Measurements from ENCODE around the gene TMEM37.

Gene TMEM37

GRCh38 chr2:119476301-119477112 lies 44.9 kb downstream of the TMEM37 start:
- no peaks in the 10 kb centered on the region for H3K36me3 ChIP-seq (ENCODE audit: control insufficient read depth in 2 of 2, insufficient read depth in 2 of 2, low read length in 2 of 2)
- no peak overlapping the region for H3K27ac ChIP-seq (ENCODE audit: low read depth in 2 of 2, low read length in 2 of 2)
- no peak overlapping the region for H3K9ac ChIP-seq (ENCODE audit: low read depth in 1 of 2, low read length in 2 of 2)
- no peaks in the 10 kb centered on the region for H3K9me3 ChIP-seq (ENCODE audit: control insufficient read depth in 2 of 2, low read length in 2 of 2)
- no peak overlapping the region for H3K4me3 ChIP-seq (ENCODE audit: low read length in 2 of 2)
- no peaks in the 10 kb centered on the region for H3K27me3 ChIP-seq (ENCODE audit: control insufficient read depth in 2 of 2, insufficient read depth in 2 of 2, low read length in 2 of 2)
- peaks cover 4 to 6% of the 10 kb centered on the region in 2 donors for H3K4me1 ChIP-seq (ENCODE audit: control insufficient read depth in 2 of 2, insufficient read depth in 2 of 2, low read length in 2 of 2)

GRCh38 chr2:119477113-119477505 lies 45.5 kb downstream of the TMEM37 start:
- Histone ChIP-seq H3K27me3 (ENCODE audit: control insufficient read depth in 2 of 2, insufficient read depth in 2 of 2, low read length in 2 of 2) (no peaks in the 10 kb centered on the region), H3K9ac (ENCODE audit: low read depth in 1 of 2, low read length in 2 of 2) (no peak overlapping the region), H3K9me3 (ENCODE audit: control insufficient read depth in 2 of 2, low read length in 2 of 2) (no peaks in the 10 kb centered on the region), H3K4me1 (ENCODE audit: control insufficient read depth in 2 of 2, insufficient read depth in 2 of 2, low read length in 2 of 2) (peaks cover 4 to 6% of the 10 kb centered on the region in 2 donors), H3K27ac (ENCODE audit: low read depth in 2 of 2, low read length in 2 of 2) (no peak overlapping the region), H3K4me3 (ENCODE audit: low read length in 2 of 2) (no peak overlapping the region), H3K36me3 (ENCODE audit: control insufficient read depth in 2 of 2, insufficient read depth in 2 of 2, low read length in 2 of 2) (no peaks in the 10 kb centered on the region)

GRCh38 chr2:119478188-119478977 lies 46.7 kb downstream of the TMEM37 start:
- Histone ChIP-seq H3K4me3 (ENCODE audit: low read length in 2 of 2) (no peak overlapping the region), H3K4me1 (ENCODE audit: control insufficient read depth in 2 of 2, insufficient read depth in 2 of 2, low read length in 2 of 2) (peaks cover 3 to 4% of the 10 kb centered on the region in 2 donors), H3K27ac (ENCODE audit: low read depth in 2 of 2, low read length in 2 of 2) (no peak overlapping the region), H3K36me3 (ENCODE audit: control insufficient read depth in 2 of 2, insufficient read depth in 2 of 2, low read length in 2 of 2) (no peaks in the 10 kb centered on the region), H3K27me3 (ENCODE audit: control insufficient read depth in 2 of 2, insufficient read depth in 2 of 2, low read length in 2 of 2) (no peaks in the 10 kb centered on the region), H3K9me3 (ENCODE audit: control insufficient read depth in 2 of 2, low read length in 2 of 2) (no peaks in the 10 kb centered on the region), H3K9ac (ENCODE audit: low read depth in 1 of 2, low read length in 2 of 2) (no peak overlapping the region)

- no peaks in the 10 kb centered on the region for H3K27me3 ChIP-seq (ENCODE audit: control insufficient read depth in 2 of 2, insufficient read depth in 2 of 2, low read length in 2 of 2)
- peaks cover 3 to 4% of the 10 kb centered on the region in 2 donors for H3K4me1 ChIP-seq (ENCODE audit: control insufficient read depth in 2 of 2, insufficient read depth in 2 of 2, low read length in 2 of 2)
- no peak overlapping the region for H3K4me3 ChIP-seq (ENCODE audit: low read length in 2 of 2)
- H3K9me3 ChIP-seq (ENCODE audit: control insufficient read depth in 2 of 2, low read length in 2 of 2) = no peaks in the 10 kb centered on the region
- H3K36me3 ChIP-seq (ENCODE audit: control insufficient read depth in 2 of 2, insufficient read depth in 2 of 2, low read length in 2 of 2) = no peaks in the 10 kb centered on the region
- no peak overlapping the region for H3K27ac ChIP-seq (ENCODE audit: low read depth in 2 of 2, low read length in 2 of 2)
- no peak overlapping the region for H3K9ac ChIP-seq (ENCODE audit: low read depth in 1 of 2, low read length in 2 of 2)
Observed at GRCh38 chr2:119478978-119479295, 47.3 kb downstream of the TMEM37 start.

GRCh38 chr2:119480184-119480583 lies 48.5 kb downstream of the TMEM37 start:
- H3K9ac ChIP-seq (ENCODE audit: low read depth in 1 of 2, low read length in 2 of 2) = no peak overlapping the region
- no peaks in the 10 kb centered on the region for H3K36me3 ChIP-seq (ENCODE audit: control insufficient read depth in 2 of 2, insufficient read depth in 2 of 2, low read length in 2 of 2)
- no peak overlapping the region for H3K4me3 ChIP-seq (ENCODE audit: low read length in 2 of 2)
- no peaks in the 10 kb centered on the region for H3K9me3 ChIP-seq (ENCODE audit: control insufficient read depth in 2 of 2, low read length in 2 of 2)
- H3K27me3 ChIP-seq (ENCODE audit: control insufficient read depth in 2 of 2, insufficient read depth in 2 of 2, low read length in 2 of 2) = no peaks in the 10 kb centered on the region
- peaks cover 3 to 4% of the 10 kb centered on the region in 2 donors for H3K4me1 ChIP-seq (ENCODE audit: control insufficient read depth in 2 of 2, insufficient read depth in 2 of 2, low read length in 2 of 2)
- H3K27ac ChIP-seq (ENCODE audit: low read depth in 2 of 2, low read length in 2 of 2) = no peak overlapping the region

- Histone ChIP-seq H3K4me3 (ENCODE audit: low read length in 2 of 2) (no peak overlapping the region), H3K36me3 (ENCODE audit: control insufficient read depth in 2 of 2, insufficient read depth in 2 of 2, low read length in 2 of 2) (no peaks in the 10 kb centered on the region), H3K27me3 (ENCODE audit: control insufficient read depth in 2 of 2, insufficient read depth in 2 of 2, low read length in 2 of 2) (no peaks in the 10 kb centered on the region), H3K9ac (ENCODE audit: low read depth in 1 of 2, low read length in 2 of 2) (no peak overlapping the region), H3K4me1 (ENCODE audit: control insufficient read depth in 2 of 2, insufficient read depth in 2 of 2, low read length in 2 of 2) (peaks cover 3 to 4% of the 10 kb centered on the region in 2 donors), H3K9me3 (ENCODE audit: control insufficient read depth in 2 of 2, low read length in 2 of 2) (no peaks in the 10 kb centered on the region), H3K27ac (ENCODE audit: low read depth in 2 of 2, low read length in 2 of 2) (no peak overlapping the region)
Observed at GRCh38 chr2:119480718-119481142, 49.1 kb downstream of the TMEM37 start.

GRCh38 chr2:119481501-119482455 lies 50.1 kb downstream of the TMEM37 start:
- Histone ChIP-seq H3K27ac (ENCODE audit: low read depth in 2 of 2, low read length in 2 of 2) (no peak overlapping the region), H3K27me3 (ENCODE audit: control insufficient read depth in 2 of 2, insufficient read depth in 2 of 2, low read length in 2 of 2) (no peaks in the 10 kb centered on the region), H3K9ac (ENCODE audit: low read depth in 1 of 2, low read length in 2 of 2) (no peak overlapping the region), H3K9me3 (ENCODE audit: control insufficient read depth in 2 of 2, low read length in 2 of 2) (no peaks in the 10 kb centered on the region), H3K4me1 (ENCODE audit: control insufficient read depth in 2 of 2, insufficient read depth in 2 of 2, low read length in 2 of 2) (peaks cover 0 to 2% of the 10 kb centered on the region in 2 donors), H3K4me3 (ENCODE audit: low read length in 2 of 2) (no peak overlapping the region), H3K36me3 (ENCODE audit: control insufficient read depth in 2 of 2, insufficient read depth in 2 of 2, low read length in 2 of 2) (no peaks in the 10 kb centered on the region)

GRCh38 chr2:119482481-119483394 lies 51.1 kb downstream of the TMEM37 start:
- no peak overlapping the region for H3K27ac ChIP-seq (ENCODE audit: low read depth in 2 of 2, low read length in 2 of 2)
- peaks cover 7 to 10% of the 10 kb centered on the region in 2 donors for H3K4me1 ChIP-seq (ENCODE audit: control insufficient read depth in 2 of 2, insufficient read depth in 2 of 2, low read length in 2 of 2)
- H3K36me3 ChIP-seq (ENCODE audit: control insufficient read depth in 2 of 2, insufficient read depth in 2 of 2, low read length in 2 of 2) = no peaks in the 10 kb centered on the region
- no peaks in the 10 kb centered on the region for H3K9me3 ChIP-seq (ENCODE audit: control insufficient read depth in 2 of 2, low read length in 2 of 2)
- H3K27me3 ChIP-seq (ENCODE audit: control insufficient read depth in 2 of 2, insufficient read depth in 2 of 2, low read length in 2 of 2) = no peaks in the 10 kb centered on the region
- H3K4me3 ChIP-seq (ENCODE audit: low read length in 2 of 2) = no peak overlapping the region
- no peak overlapping the region for H3K9ac ChIP-seq (ENCODE audit: low read depth in 1 of 2, low read length in 2 of 2)

- Histone ChIP-seq H3K9me3 (ENCODE audit: control insufficient read depth in 2 of 2, low read length in 2 of 2) (no peaks in the 10 kb centered on the region), H3K27ac (ENCODE audit: low read depth in 2 of 2, low read length in 2 of 2) (no peak overlapping the region), H3K27me3 (ENCODE audit: control insufficient read depth in 2 of 2, insufficient read depth in 2 of 2, low read length in 2 of 2) (no peaks in the 10 kb centered on the region), H3K36me3 (ENCODE audit: control insufficient read depth in 2 of 2, insufficient read depth in 2 of 2, low read length in 2 of 2) (no peaks in the 10 kb centered on the region), H3K4me1 (ENCODE audit: control insufficient read depth in 2 of 2, insufficient read depth in 2 of 2, low read length in 2 of 2) (peaks cover 12 to 17% of the 10 kb centered on the region in 2 donors), H3K4me3 (ENCODE audit: low read length in 2 of 2) (no peak overlapping the region), H3K9ac (ENCODE audit: low read depth in 1 of 2, low read length in 2 of 2) (no peak overlapping the region)
Observed at GRCh38 chr2:119483395-119483753, 51.7 kb downstream of the TMEM37 start.
